Esophagus muscularis mucosa (tissue), 3 donors: ENCODE measurements around the gene LILRB2.

Experiments
- POLR2A ChIP-seq: fragments of 450-650 bp; IDR thresholded peaks from one replicate; pipeline ENCODE4 v1.6.1; 2017; ENCODE audit warnings: antibody characterized with exemption, moderate library complexity, mild to moderate bottlenecking, low read depth
- TF ChIP-seq, protein P1 (sequence below), 3 experiments: fragments of 200-600 bp in 2 of 3; fragments of 450-650 bp in 1 of 3; sonication (generic) in 2 of 3; IDR thresholded peaks; one replicate each; pipeline ENCODE4 v1.5.1; 2017 to 2019; ENCODE audit warnings: antibody characterized with exemption in 3 of 3, mild to moderate bottlenecking in 2 of 3, moderate library complexity in 1 of 3

DNA sequence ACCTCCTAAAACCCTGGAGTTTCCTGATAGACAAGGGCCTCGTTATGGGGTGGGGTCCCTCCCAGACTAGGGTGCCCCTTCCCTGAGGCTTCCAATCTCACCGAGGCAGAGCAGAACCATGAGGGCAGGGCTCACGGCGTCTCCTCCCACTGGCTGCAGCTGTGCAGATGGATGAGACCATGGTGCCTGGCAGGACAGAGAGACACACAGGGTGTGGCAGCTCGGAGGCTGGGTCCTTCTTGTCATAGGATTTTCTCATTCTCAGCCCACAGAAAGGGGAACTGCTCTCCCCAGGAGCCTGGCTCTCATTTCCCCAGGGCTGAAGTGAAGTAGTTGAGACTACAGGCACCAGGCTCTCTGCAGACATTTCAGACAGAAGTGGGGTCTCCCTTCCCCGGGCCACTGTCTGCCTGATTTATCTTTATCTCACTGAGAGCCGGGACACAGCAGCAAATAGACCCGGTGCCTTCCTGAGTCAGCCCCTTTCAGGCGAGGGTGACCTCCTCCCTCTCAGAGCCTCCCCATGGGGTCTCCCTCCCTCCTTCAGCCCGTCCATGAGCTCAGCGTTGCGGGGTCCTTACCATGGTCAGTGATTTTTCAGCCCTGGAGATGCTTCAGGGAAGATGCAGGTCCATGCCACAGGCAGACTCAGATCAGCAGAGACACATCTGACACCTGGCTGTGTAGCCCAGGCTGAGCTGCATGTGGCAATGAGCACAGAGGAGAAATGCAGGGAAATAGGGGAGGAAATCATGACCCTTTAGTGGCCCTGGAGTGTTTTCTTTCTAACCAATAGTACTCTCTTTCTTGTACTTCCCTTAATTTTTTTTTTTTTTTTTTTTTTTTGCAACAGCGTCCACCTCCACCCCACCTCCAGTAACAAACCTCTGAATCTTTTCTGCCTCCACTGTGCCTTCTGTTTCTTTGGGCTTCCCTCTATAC is 31.8 kb upstream of the LILRB2 start, which contains the start of gene LILRA5:
- TF ChIP-seq, protein P1, sequence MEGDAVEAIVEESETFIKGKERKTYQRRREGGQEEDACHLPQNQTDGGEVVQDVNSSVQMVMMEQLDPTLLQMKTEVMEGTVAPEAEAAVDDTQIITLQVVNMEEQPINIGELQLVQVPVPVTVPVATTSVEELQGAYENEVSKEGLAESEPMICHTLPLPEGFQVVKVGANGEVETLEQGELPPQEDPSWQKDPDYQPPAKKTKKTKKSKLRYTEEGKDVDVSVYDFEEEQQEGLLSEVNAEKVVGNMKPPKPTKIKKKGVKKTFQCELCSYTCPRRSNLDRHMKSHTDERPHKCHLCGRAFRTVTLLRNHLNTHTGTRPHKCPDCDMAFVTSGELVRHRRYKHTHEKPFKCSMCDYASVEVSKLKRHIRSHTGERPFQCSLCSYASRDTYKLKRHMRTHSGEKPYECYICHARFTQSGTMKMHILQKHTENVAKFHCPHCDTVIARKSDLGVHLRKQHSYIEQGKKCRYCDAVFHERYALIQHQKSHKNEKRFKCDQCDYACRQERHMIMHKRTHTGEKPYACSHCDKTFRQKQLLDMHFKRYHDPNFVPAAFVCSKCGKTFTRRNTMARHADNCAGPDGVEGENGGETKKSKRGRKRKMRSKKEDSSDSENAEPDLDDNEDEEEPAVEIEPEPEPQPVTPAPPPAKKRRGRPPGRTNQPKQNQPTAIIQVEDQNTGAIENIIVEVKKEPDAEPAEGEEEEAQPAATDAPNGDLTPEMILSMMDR (IDR thresholded peaks at IDR 0.05) = no peak
- TF ChIP-seq POLR2A = no peak
